Psoas muscle (tissue), 8 donors: ENCODE measurements around the gene NFIB. TPM values are rescaled to one million over a fixed set of nuclear protein-coding genes. Genes with fewer than 3 reads are reported as not detected.

Source experiments
- ATAC-seq, 4 donors: fragments of 200-7000 bp; cut with Tn5 transposase; one replicate each; pipeline ENCODE4 v1.9.1; 2020; ENCODE audit warnings: moderate library complexity in 3 of 4, mild to moderate bottlenecking in 2 of 4
- DNase-seq, 2 donors: peaks; one replicate each; pipeline ENCODE4 v3.0.0-alpha.2; 2020
- H3K27ac ChIP-seq: fragments of 200-600 bp; one replicate; pipeline ENCODE4 v1.8.0; 2022
- H3K27me3 ChIP-seq, 3 donors: fragments of 200-600 bp in 1 of 3; one replicate each; pipeline versions ENCODE4 v1.6.1 to v1.8.0; 2013 to 2022; ENCODE audit warnings: low read length in 2 of 3, mild to moderate bottlenecking in 2 of 3, moderate library complexity in 1 of 3; ENCODE audit not compliant: insufficient read depth in 3 of 3
- H3K36me3 ChIP-seq, 2 donors: fragments of 200-600 bp in 1 of 2; one replicate each; pipeline versions ENCODE4 v1.6.1 to v1.8.0; 2013 to 2022; ENCODE audit warnings: low read depth in 1 of 2, mild to moderate bottlenecking in 1 of 2, moderate library complexity in 1 of 2; ENCODE audit not compliant: insufficient read depth in 1 of 2
- H3K4me1 ChIP-seq: fragments of 200-600 bp; one replicate; pipeline ENCODE4 v1.8.0; 2022
- H3K4me3 ChIP-seq: fragments of 200-600 bp; one replicate; pipeline ENCODE4 v1.8.0; 2022; ENCODE audit warnings: mild to moderate bottlenecking
- H3K9me3 ChIP-seq: fragments of 200-600 bp; one replicate; pipeline ENCODE4 v1.8.0; 2022
- CTCF ChIP-seq: fragments of 200-600 bp; IDR thresholded peaks from one replicate; pipeline ENCODE4 v1.8.0; 2022; ENCODE audit warnings: antibody characterized with exemption
- WGBS, 3 donors: extraction: QIAGEN DNeasy Blood & Tissue Kit; methylation state at CpG; one replicate each; pipeline versions ENCODE4 v1.1.6 to v1.1.7; 2013; 5-methylcytosine and 5-hydroxymethylcytosine counted together
- intact Hi-C, 2 donors: fragments of 100-400 bp; cut with DNase I; formaldehyde crosslinking; loops; one replicate each; pipeline versions ENCODE4 v1.11.0 to v1.14.2; 2022
- polyA plus RNA-seq, 3 donors: library from polyadenylated mRNA; stranded (reverse); fragments of 200-250 nt; gene quantifications; one replicate each; pipeline ENCODE4 v1.2.3, GENCODE V29; 2013
- total RNA-seq, 4 donors: library from RNA; stranded (reverse); fragmentation: NEBNext Ultra II Directional in 2 of 4; extraction: Animal tissue kit (Norgen Biotek cat#: 25700) in 2 of 4; gene quantifications; one replicate each; pipeline versions ENCODE4 v1.2.1 to v1.2.4, GENCODE V29; 2021 to 2023
- donor health status: healthy with polysubstance abuse.
- donor health status: DM: no; HTN: no; CAD: no; lungs with moderate emphysema.
- donor health status: Bipolar disorder and iron deficiency.
- donor health status: healthy.
- donor health status: DM: yes; HTN: yes; CAD: no.
- donor health status: DM: no; HTN: no; CAD: no.
- donor health status: DM: no; HTN: no; CAD: no.
- donor health status: DM: yes; HTN: yes; CAD: no.

NFIB gene
- total and polyA plus RNA-seq, 7 donors: 5.8 to 65.1 (median 35.0) TPM

GRCh38 chr9:14173713-14174112 is 140.2 kb downstream of the NFIB start:
- no peak for TF ChIP-seq CTCF
- H3K27ac ChIP-seq: no peak overlapping the region
- no peak overlapping the region for H3K4me3 ChIP-seq
- ATAC-seq (no peak), DNase-seq (peak in 1 of 2 donors; percentile 20)
- intact Hi-C loops: no loop called here
- H3K27me3 ChIP-seq: no peaks in the 10 kb centered on the region
- H3K4me1 ChIP-seq: peaks cover 16% of the 10 kb centered on the region
- H3K9me3 ChIP-seq: no peaks in the 10 kb centered on the region
- no peaks in the 10 kb centered on the region for H3K36me3 ChIP-seq
- 80 to 91% (median 89%) methylated on average over 2 of the region's 2 CpGs for WGBS, 3 donors

GRCh38 chr9:14170973-14171596 is 142.9 kb downstream of the NFIB start:
- intact Hi-C loops: no loop called here
- peaks cover 28% of the 10 kb centered on the region for H3K4me1 ChIP-seq

GRCh38 chr9:14170392-14170931 is 143.5 kb downstream of the NFIB start:
- no peak for DNase-seq
- no peak for TF ChIP-seq CTCF
- H3K9me3 ChIP-seq: no peaks in the 10 kb centered on the region
- H3K4me3 ChIP-seq: no peak overlapping the region
- no peaks in the 10 kb centered on the region for H3K36me3 ChIP-seq
- 48 to 88% (median 63%) methylated on average over 2 of the region's 2 CpGs for WGBS, 3 donors
- intact Hi-C loops: no loop called here
- no peaks in the 10 kb centered on the region for H3K27me3 ChIP-seq
- H3K4me1 ChIP-seq: peaks cover 34% of the 10 kb centered on the region
- ATAC-seq: no peak
- no peak overlapping the region for H3K27ac ChIP-seq

More at GRCh38 chr9:14170973-14171596, 142.9 kb downstream of the NFIB start:
- Histone ChIP-seq H3K27me3 (no peaks in the 10 kb centered on the region), H3K4me3 (no peak overlapping the region), H3K9me3 (no peaks in the 10 kb centered on the region), H3K27ac (no peak overlapping the region), H3K36me3 (no peaks in the 10 kb centered on the region)
- 84 to 93% (median 89%) methylated on average over 5 of the region's 5 CpGs for WGBS, 3 donors
- peak in 1 of 4 donors; percentile 43 for ATAC-seq
- no peak for TF ChIP-seq CTCF
- no peak for DNase-seq

- Histone ChIP-seq H3K4me1 (peaks cover 53% of the 10 kb centered on the region), H3K9me3 (no peaks in the 10 kb centered on the region), H3K36me3 (no peaks in the 10 kb centered on the region), H3K4me3 (no peak overlapping the region), H3K27ac (no peak overlapping the region), H3K27me3 (no peaks in the 10 kb centered on the region)
- DNase-seq: no peak
- TF ChIP-seq CTCF: no peak
- intact Hi-C loops: no loop called here
- ATAC-seq: peak; percentile 41 to 72 (median 66)
- 34 to 54% (median 38%) methylated on average over 5 of the region's 5 CpGs for WGBS, 3 donors
Observed at GRCh38 chr9:14168381-14168780, 145.6 kb downstream of the NFIB start.
